HG03175 (cell line): ENCODE results near the gene ADGRB2.

Experiments
- ATAC-seq: cut with Tn5 transposase; IDR thresholded peaks from one replicate; pipeline ENCODE4 v1.9.1; 2021; ENCODE audit warnings: mild to moderate bottlenecking, moderate library complexity; ENCODE audit not compliant: unreplicated experiment

Gene ADGRB2, protein sequence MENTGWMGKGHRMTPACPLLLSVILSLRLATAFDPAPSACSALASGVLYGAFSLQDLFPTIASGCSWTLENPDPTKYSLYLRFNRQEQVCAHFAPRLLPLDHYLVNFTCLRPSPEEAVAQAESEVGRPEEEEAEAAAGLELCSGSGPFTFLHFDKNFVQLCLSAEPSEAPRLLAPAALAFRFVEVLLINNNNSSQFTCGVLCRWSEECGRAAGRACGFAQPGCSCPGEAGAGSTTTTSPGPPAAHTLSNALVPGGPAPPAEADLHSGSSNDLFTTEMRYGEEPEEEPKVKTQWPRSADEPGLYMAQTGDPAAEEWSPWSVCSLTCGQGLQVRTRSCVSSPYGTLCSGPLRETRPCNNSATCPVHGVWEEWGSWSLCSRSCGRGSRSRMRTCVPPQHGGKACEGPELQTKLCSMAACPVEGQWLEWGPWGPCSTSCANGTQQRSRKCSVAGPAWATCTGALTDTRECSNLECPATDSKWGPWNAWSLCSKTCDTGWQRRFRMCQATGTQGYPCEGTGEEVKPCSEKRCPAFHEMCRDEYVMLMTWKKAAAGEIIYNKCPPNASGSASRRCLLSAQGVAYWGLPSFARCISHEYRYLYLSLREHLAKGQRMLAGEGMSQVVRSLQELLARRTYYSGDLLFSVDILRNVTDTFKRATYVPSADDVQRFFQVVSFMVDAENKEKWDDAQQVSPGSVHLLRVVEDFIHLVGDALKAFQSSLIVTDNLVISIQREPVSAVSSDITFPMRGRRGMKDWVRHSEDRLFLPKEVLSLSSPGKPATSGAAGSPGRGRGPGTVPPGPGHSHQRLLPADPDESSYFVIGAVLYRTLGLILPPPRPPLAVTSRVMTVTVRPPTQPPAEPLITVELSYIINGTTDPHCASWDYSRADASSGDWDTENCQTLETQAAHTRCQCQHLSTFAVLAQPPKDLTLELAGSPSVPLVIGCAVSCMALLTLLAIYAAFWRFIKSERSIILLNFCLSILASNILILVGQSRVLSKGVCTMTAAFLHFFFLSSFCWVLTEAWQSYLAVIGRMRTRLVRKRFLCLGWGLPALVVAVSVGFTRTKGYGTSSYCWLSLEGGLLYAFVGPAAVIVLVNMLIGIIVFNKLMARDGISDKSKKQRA (N-terminal part only)

DNA sequence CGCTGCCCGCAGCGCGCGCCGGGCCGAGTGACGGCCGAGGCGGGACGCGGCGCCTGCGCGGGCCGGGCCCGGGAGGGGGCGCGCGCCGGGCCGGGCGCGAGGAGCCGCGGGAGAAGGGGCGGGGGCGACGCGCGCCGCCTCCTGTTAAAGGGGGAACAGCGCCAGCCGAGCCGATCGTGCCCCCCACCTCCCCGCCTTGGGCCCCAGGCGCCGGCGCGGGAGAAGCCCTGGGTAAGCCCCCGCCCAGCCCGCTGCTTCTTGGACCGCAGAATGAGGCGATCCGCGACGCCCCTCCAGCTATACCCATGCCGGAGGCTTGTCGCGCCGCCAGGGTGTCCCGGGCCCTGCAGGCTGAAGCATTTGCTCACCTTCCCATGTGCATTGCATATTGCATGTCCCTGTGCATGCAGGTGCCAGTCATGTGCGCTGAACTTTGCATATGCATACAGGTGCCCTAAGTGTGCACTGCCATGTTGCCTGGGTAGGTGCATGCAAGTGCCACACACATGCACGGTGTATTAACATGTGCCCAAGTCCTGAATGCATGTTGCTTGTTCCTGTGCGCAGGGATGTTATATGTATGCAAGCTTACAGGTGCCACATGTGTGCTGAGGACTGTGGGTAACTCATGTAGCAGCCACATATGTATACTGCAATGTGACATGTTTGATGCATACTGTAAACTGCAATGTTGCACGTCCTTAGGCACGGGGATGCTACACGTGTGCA, at the start of gene ADGRB2:
ADGRB2 (minus strand) TSS at position 29 of the 729 bp plus-strand sequence. CDS start 7,119 bp downstream, outside the sequence.
- no peak for ATAC-seq

- no peak for ATAC-seq
Observed at GRCh38 chr1:31812158-31812829, 48.2 kb upstream of the ADGRB2 start.

- no peak for ATAC-seq
Observed at GRCh38 chr1:31811605-31812004, 47.5 kb upstream of the ADGRB2 start.

GRCh38 chr1:31809698-31810097, 45.6 kb upstream of the ADGRB2 start:
- ATAC-seq: no peak

- no peak for ATAC-seq
Observed at GRCh38 chr1:31807273-31808048, 43.3 kb upstream of the ADGRB2 start.

- ATAC-seq: no peak
Observed at GRCh38 chr1:31805318-31805717, 41.2 kb upstream of the ADGRB2 start.

DNA sequence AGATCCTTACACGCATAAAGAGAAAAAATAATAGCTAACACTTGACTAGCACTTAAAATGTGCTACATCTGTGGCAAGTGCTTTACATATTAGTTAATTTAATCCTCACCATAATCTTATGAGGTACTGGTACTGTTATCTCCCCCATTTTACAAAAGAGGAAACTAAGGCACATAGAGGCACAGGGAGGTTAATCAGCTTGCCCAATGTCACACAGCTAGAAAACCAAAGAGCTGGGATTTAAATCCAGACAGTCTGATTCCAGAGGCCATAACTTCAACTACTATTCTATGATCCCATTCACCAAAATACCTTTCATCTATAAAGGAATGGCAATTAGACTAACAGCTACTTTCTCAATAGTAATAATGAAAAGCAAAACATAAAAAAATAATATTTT, 40.0 kb upstream of the ADGRB2 start:
- ATAC-seq: no peak

DNA sequence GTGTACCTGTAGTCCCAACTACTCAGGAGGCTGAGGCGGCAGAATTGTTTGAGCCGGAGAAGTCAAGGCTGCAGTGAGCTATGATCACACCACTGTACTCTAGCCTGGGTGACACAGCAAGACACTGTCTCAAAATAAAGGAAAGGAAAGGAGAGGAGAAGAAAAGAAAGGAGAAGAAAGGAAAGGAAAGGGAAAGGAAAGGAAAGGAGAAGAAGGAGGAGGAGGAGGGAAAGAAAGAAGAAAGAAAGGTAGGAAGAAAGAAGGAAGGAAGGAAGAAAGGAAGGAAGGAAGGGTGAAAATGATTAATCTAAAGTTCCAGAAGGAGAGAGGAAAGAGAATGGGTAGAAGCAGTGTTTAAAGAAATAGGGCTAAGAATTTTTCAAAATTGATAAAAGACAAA, 39.5 kb upstream of the ADGRB2 start:
- ATAC-seq: no peak

- no peak for ATAC-seq
Observed at GRCh38 chr1:31802190-31803150, 38.3 kb upstream of the ADGRB2 start.

- no peak for ATAC-seq
Observed at GRCh38 chr1:31801458-31801857, 37.3 kb upstream of the ADGRB2 start.

DNA sequence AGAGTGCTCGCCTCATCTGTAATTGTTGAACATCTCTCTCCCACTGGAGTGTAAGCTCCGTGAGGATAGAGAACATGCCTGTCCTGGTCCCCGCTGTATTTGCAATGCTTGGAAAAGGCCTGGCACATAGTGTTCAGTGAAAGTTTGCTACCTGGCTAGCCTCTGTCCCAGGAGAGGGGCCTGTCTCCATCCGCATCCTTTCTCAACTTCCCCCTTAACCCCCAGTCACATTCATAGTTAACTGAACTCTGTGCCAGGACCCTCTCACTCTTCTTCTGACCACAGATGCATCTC, 36.5 kb upstream of the ADGRB2 start:
- ATAC-seq: no peak

DNA sequence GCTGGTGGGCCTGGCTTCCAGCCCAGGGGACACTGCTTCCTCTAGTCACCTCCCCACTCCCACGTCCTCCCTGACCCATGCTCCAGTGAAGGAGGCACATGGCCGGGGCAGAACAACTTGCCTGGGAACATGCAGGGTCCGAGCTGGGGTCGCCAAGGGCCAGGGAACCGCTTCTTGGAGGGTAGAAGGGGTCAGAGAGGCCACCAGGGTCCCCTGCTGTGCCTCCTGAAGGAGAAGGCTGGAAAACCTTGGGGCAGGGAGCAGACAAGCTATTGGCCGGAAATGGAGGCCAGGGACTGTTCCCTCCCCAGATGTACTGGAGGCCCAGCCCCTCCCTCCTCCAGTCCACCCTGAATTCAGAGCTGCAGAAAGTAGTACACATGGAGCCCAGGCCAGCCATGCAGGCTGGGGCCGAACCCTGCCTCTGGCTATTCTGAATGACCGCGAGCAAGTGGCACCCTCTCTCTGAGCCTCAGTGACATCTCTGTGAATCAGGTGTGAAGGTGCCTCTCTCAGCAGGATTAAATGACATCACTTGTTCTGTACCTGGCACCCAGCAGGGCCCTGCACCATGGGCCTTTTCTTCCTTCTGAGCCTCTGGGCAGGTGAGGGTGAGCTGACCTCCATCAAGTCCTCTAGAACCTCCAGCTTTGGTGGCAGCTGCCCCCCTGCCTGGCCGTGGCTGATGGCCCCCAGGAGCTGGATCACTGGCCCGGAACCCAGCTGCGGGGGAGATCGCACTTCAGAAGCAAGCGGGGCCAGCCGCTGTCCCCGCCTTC, 35.9 kb upstream of the ADGRB2 start:
- ATAC-seq: no peak

GRCh38 chr1:31799196-31799894, 35.2 kb upstream of the ADGRB2 start:
- no peak for ATAC-seq

GRCh38 chr1:31798433-31799195, 34.5 kb upstream of the ADGRB2 start:
- no peak for ATAC-seq

- no peak for ATAC-seq
Observed at GRCh38 chr1:31798086-31798432, 33.9 kb upstream of the ADGRB2 start.

GRCh38 chr1:31797216-31797615, 33.1 kb upstream of the ADGRB2 start:
- no peak for ATAC-seq

DNA sequence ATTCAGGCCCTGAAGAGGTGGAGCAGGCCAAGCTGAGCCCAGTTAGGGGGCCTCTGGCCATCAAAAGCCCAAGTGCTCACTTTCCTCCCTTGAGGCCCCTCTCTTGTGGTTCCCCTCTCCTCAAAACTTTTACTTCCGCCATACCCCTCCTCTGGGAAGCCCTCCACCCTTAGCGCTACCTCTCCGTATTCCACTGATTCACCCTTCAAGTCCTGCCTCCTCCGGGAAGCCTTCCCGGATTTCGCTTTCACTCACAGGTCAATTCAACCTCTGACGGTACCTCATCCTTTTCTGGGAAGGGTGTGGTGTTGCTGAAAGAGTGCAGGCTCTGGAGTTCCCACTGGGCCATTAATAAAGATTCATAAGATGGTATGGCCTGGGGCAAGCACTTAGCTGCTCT, 32.6 kb upstream of the ADGRB2 start:
- no peak for ATAC-seq
